Measurements from ENCODE around the gene WNT3A.
"Not testable (repeated sequence)": the region's sequence is repeated elsewhere in the genome, so short reads cannot be mapped to it uniquely, and the experiment has no call there.

WNT3A gene

GRCh38 chr1:228006786-228007048, at the start of gene WNT3A:
TSS of gene WNT3A (plus strand) at chr1:228006998. CDS start at chr1:228007129, 131 bp downstream.
- DNase-seq: no peak

GRCh38 chr1:227958617-227959324, 48.0 kb upstream of the WNT3A start:
- no peak for DNase-seq

GRCh38 chr1:227959325-227959860, 47.4 kb upstream of the WNT3A start:
- no peak for DNase-seq

- no peak for DNase-seq
Observed at GRCh38 chr1:227961651-227962466, 44.9 kb upstream of the WNT3A start.

GRCh38 chr1:227966733-227967132, 40.1 kb upstream of the WNT3A start:
- not testable (repeated sequence) for DNase-seq

GRCh38 chr1:227967815-227968214, 39.0 kb upstream of the WNT3A start:
- not testable (repeated sequence) for DNase-seq

GRCh38 chr1:227970076-227970995, 36.5 kb upstream of the WNT3A start:
- DNase-seq: not testable (repeated sequence)

- DNase-seq: not testable (repeated sequence)
Observed at GRCh38 chr1:227971216-227971615, 35.6 kb upstream of the WNT3A start.

- DNase-seq: not testable (repeated sequence)
Observed at GRCh38 chr1:227971643-227972282, 35.0 kb upstream of the WNT3A start.

- not testable (repeated sequence) for DNase-seq
Observed at GRCh38 chr1:227972283-227972679, 34.5 kb upstream of the WNT3A start.

- DNase-seq: not testable (repeated sequence)
Observed at GRCh38 chr1:227972843-227973374, 33.9 kb upstream of the WNT3A start.

GRCh38 chr1:227973724-227974288, 33.0 kb upstream of the WNT3A start:
- not testable (repeated sequence) for DNase-seq

- not testable (repeated sequence) for DNase-seq
Observed at GRCh38 chr1:227975583-227976283, 31.1 kb upstream of the WNT3A start.

GRCh38 chr1:227987181-227987580, 19.6 kb upstream of the WNT3A start:
- no peak for DNase-seq

GRCh38 chr1:227994632-227995300, 12.0 kb upstream of the WNT3A start:
- no peak for DNase-seq

- DNase-seq: no peak
Observed at GRCh38 chr1:227996187-227996950, 10.4 kb upstream of the WNT3A start.

GRCh38 chr1:227998374-227999055, 8.3 kb upstream of the WNT3A start:
- DNase-seq: no peak

- no peak for DNase-seq
Observed at GRCh38 chr1:227999056-227999930, 7.5 kb upstream of the WNT3A start.

Data from cortex of kidney (tissue), 1 donor.